H9 (cell line): ENCODE data around the gene KIAA0513. TPM values are rescaled to one million over a fixed set of nuclear protein-coding genes. Genes with fewer than 3 reads are reported as not detected.

Experiments
- DNase-seq: peaks from one replicate; pipeline ENCODE4 v3.0.0-alpha.2; 2017
- H2AFZ ChIP-seq: one replicate; pipeline ENCODE4 v1.6.1; 2013; ENCODE audit warnings: mild to moderate bottlenecking, low read length, control low read depth, moderate library complexity
- H2AK5ac ChIP-seq: 2 replicates; pipeline ENCODE4 v1.6.1; 2013; ENCODE audit warnings: low read length, control low read depth, mixed read lengths; ENCODE audit not compliant: insufficient read length
- H2BK120ac ChIP-seq: one replicate; pipeline ENCODE4 v1.6.1; 2013; ENCODE audit warnings: low read depth, mild to moderate bottlenecking, low read length, control low read depth, inconsistent platforms; ENCODE audit not compliant: poor library complexity, severe bottlenecking
- H2BK12ac ChIP-seq: 2 replicates; pipeline ENCODE4 v1.6.1; 2013; ENCODE audit warnings: low read length, control low read depth, mixed read lengths, low read depth; ENCODE audit not compliant: insufficient read length
- H2BK15ac ChIP-seq: 2 replicates; pipeline ENCODE4 v1.6.1; 2013; ENCODE audit warnings: low read depth, low read length, control low read depth
- H2BK20ac ChIP-seq: one replicate; pipeline ENCODE4 v1.6.1; 2013; ENCODE audit warnings: low read depth, mild to moderate bottlenecking, low read length, control low read depth, inconsistent platforms; ENCODE audit not compliant: poor library complexity, severe bottlenecking
- H2BK5ac ChIP-seq: 2 replicates; pipeline ENCODE4 v1.6.1; 2013; ENCODE audit warnings: low read length, control low read depth, mixed read lengths; ENCODE audit not compliant: insufficient read length
- H3K14ac ChIP-seq: 2 replicates; pipeline ENCODE4 v1.6.1; 2013; ENCODE audit warnings: low read length, control low read depth; ENCODE audit not compliant: insufficient read depth
- H3K18ac ChIP-seq: 2 replicates; pipeline ENCODE4 v1.6.1; 2013; ENCODE audit warnings: low read depth, mild to moderate bottlenecking, mixed read lengths, low read length, control low read depth; ENCODE audit not compliant: insufficient read length
- H3K23ac ChIP-seq: 2 replicates; pipeline ENCODE4 v1.6.1; 2013; ENCODE audit warnings: low read length, control low read depth, mixed read lengths, low read depth; ENCODE audit not compliant: insufficient read length
- H3K23me2 ChIP-seq: 2 replicates; pipeline ENCODE4 v1.6.1; 2013; ENCODE audit warnings: low read depth, mild to moderate bottlenecking, mixed read lengths, low read length, control low read depth; ENCODE audit not compliant: insufficient read length, poor library complexity, severe bottlenecking
- H3K27ac ChIP-seq: 2 replicates; pipeline ENCODE4 v1.5.1; 2013; ENCODE audit warnings: low read length, control low read depth, mixed read lengths, low read depth; ENCODE audit not compliant: insufficient read length
- H3K27me3 ChIP-seq: 2 replicates; pipeline ENCODE4 v1.6.1; 2013; ENCODE audit warnings: low read length, control low read depth, inconsistent platforms; ENCODE audit not compliant: insufficient read depth
- H3K4ac ChIP-seq: 2 replicates; pipeline ENCODE4 v1.6.1; 2013; ENCODE audit warnings: low read depth, mild to moderate bottlenecking, control low read depth, inconsistent platforms, low read length, moderate library complexity
- H3K4me1 ChIP-seq: 2 replicates; pipeline ENCODE4 v1.6.1; 2013; ENCODE audit warnings: low read length, control low read depth, inconsistent platforms; ENCODE audit not compliant: insufficient read depth
- H3K4me2 ChIP-seq: 2 replicates; pipeline ENCODE4 v1.6.1; 2013; ENCODE audit warnings: low read length, control low read depth, mixed read lengths; ENCODE audit not compliant: insufficient read length, insufficient read depth
- H3K56ac ChIP-seq: 2 replicates; pipeline ENCODE4 v1.6.1; 2013; ENCODE audit warnings: low read depth, mild to moderate bottlenecking, mixed read lengths, low read length, control low read depth; ENCODE audit not compliant: insufficient read length
- H3K79me1 ChIP-seq: 2 replicates; pipeline ENCODE4 v1.6.1; 2013; ENCODE audit warnings: low read depth, mild to moderate bottlenecking, moderate library complexity, low read length, control low read depth, inconsistent platforms; ENCODE audit not compliant: insufficient read depth, poor library complexity, severe bottlenecking
- H3K79me2 ChIP-seq: 2 replicates; pipeline ENCODE4 v1.6.1; 2013; ENCODE audit warnings: low read length, control low read depth, inconsistent platforms; ENCODE audit not compliant: insufficient read depth
- H3K9ac ChIP-seq: 2 replicates; pipeline ENCODE4 v1.6.1; 2013; ENCODE audit warnings: low read length, control low read depth, mixed read lengths; ENCODE audit not compliant: insufficient read length; ENCODE audit errors: extremely low read depth
- H3K9me3 ChIP-seq: one replicate; pipeline ENCODE4 v1.6.1; 2013; ENCODE audit warnings: low read depth, low read length, inconsistent platforms; ENCODE audit not compliant: control insufficient read depth
- H3T11ph ChIP-seq: one replicate; pipeline ENCODE4 v1.6.1; 2013; ENCODE audit warnings: mild to moderate bottlenecking, low read length, control low read depth, inconsistent platforms
- H4K20me1 ChIP-seq: one replicate; pipeline ENCODE4 v1.6.1; 2013; ENCODE audit not compliant: control insufficient read depth, insufficient read length, insufficient read depth
- H4K5ac ChIP-seq: 2 replicates; pipeline ENCODE4 v1.6.1; 2013; ENCODE audit warnings: low read depth, mild to moderate bottlenecking, mixed read lengths, low read length, control low read depth; ENCODE audit not compliant: insufficient read length
- H4K8ac ChIP-seq: replicated peaks from 2 replicates; pipeline ENCODE4 v1.6.1; 2013; ENCODE audit warnings: low read length, control low read depth, mixed read lengths, low read depth; ENCODE audit not compliant: insufficient read length
- H4K91ac ChIP-seq: 2 replicates; pipeline ENCODE4 v1.6.1; 2013; ENCODE audit warnings: low read depth, mild to moderate bottlenecking, moderate library complexity, mixed read lengths, low read length, control low read depth; ENCODE audit not compliant: insufficient read length
- H3K27ac Mint-ChIP-seq, 3 experiments: 2 replicates in 2 of 3; 3 replicates in 1 of 3; pipeline ENCODE4 v1.8.0; 2020 to 2021; ENCODE audit warnings: mixed read lengths in 3 of 3, mild to moderate bottlenecking in 1 of 3, moderate library complexity in 1 of 3
- H3K27me3 Mint-ChIP-seq: 2 replicates; pipeline ENCODE4 v1.8.0; 2021; ENCODE audit warnings: low read depth, mild to moderate bottlenecking, moderate library complexity, mixed read lengths
- H3K36me3 Mint-ChIP-seq, 3 experiments: 2 replicates in 2 of 3; 3 replicates in 1 of 3; pipeline ENCODE4 v1.8.0; 2020 to 2021; ENCODE audit warnings: low read depth in 3 of 3, mixed read lengths in 3 of 3; ENCODE audit not compliant: insufficient read depth in 1 of 3
- H3K4me1 Mint-ChIP-seq, 2 experiments: 2 replicates each; pipeline ENCODE4 v1.8.0; 2020; ENCODE audit warnings: mixed read lengths in 2 of 2
- H3K4me3 Mint-ChIP-seq, 2 experiments: 2 replicates in 1 of 2; 3 replicates in 1 of 2; pipeline ENCODE4 v1.8.0; 2020 to 2021; ENCODE audit warnings: mild to moderate bottlenecking in 2 of 2, mixed read lengths in 2 of 2, moderate library complexity in 1 of 2
- H3K9me3 Mint-ChIP-seq, 2 experiments: 2 replicates in 1 of 2; 3 replicates in 1 of 2; pipeline ENCODE4 v1.8.0; 2020; ENCODE audit warnings: mild to moderate bottlenecking in 2 of 2, mixed read lengths in 2 of 2, moderate library complexity in 1 of 2
- WGBS: extraction: QIAGEN DNeasy Blood & Tissue Kit; methylation state at CpG from one replicate; pipeline ENCODE4 v1.1.7; 2013; ENCODE audit warnings: missing lambda C conversion rate, low lambda C conversion rate, mixed read lengths; ENCODE audit not compliant: insufficient read length; ENCODE audit errors: extremely low coverage; 5-methylcytosine and 5-hydroxymethylcytosine counted together
- total RNA-seq: library from RNA; stranded (reverse); gene quantifications from 2 replicates; pipeline ENCODE4 v1.2.1, GENCODE V29; 2021
- TF ChIP-seq, protein P1 (sequence below): fragments of 200-600 bp; sonication (generic); conservative IDR thresholded peaks from 3 replicates; pipeline ENCODE4 v1.8.0; 2021; ENCODE audit warnings: antibody characterized with exemption, mild to moderate bottlenecking

The KIAA0513 gene
- total RNA-seq, 1 experiment from 2014 or later = 4.7 TPM

DNA sequence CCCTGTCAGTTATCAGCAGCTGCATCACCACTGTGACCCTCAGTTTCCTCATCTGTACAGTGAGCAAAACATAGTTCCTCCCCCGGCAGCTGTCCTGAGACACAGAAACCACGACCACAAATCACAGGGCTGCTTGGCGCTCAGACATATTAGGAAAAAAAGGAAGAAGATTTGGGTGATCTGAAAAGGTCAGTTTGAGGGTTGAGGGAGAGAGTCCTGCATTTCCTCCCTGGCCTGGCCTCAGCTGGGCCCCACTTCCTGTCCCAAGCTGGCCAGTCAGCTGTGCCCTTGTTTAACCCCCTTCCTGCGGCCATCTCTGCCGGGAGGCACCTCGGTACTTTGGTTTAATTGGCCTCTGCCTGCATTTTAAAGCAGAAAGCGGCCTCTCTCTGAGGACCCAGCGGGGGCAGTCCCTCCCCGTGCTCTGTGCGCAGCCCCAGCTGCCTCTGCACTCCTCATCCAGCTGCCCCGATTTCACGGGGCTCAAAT lies 108.7 kb downstream of the KIAA0513 start:
- Histone ChIP-seq H3K79me1 (no peaks in the 10 kb centered on the region), H3K27me3 (no peaks in the 10 kb centered on the region), H2BK5ac (no peak overlapping the region), H3K9ac (no peak overlapping the region), H3K23me2 (no peaks in the 10 kb centered on the region), H3K4me2 (no peak overlapping the region), H3K4ac (no peak overlapping the region), H4K20me1 (no peaks in the 10 kb centered on the region), H2BK15ac (no peak overlapping the region), H2AK5ac (no peak overlapping the region), H3K9me3 (no peaks in the 10 kb centered on the region), H2AFZ (no peak overlapping the region), H3K18ac (no peak overlapping the region), H2BK12ac (no peak overlapping the region), H4K5ac (no peak overlapping the region), H3K79me2 (no peaks in the 10 kb centered on the region), H2BK120ac (no peak overlapping the region), H3K23ac (no peak overlapping the region), H4K8ac (no peak overlapping the region), H3K56ac (no peak overlapping the region), H3K14ac (no peak overlapping the region), H3T11ph (no peak overlapping the region), H2BK20ac (no peak overlapping the region), H3K27ac (no peak overlapping the region), H3K4me1 (no peaks in the 10 kb centered on the region), H4K91ac (no peak overlapping the region)
- Mint-ChIP-seq H3K36me3 (no peaks in the 10 kb centered on the region), H3K27ac (peak overlapping the region in 1 of 3 experiments; percentile 53; a peak in 2 of 7 replicates), H3K4me1 (peaks cover 4 to 14% of the 10 kb centered on the region in 2 experiments), H3K9me3 (peaks cover 0 to 3% of the 10 kb centered on the region in 2 experiments; a peak in 2 of 5 replicates), H3K27me3 (peaks cover 20% of the 10 kb centered on the region), H3K4me3 (0 out of 5 replicates have a peak overlapping the region, but pooled peaks of 1 of the 2 experiments have one; percentile 1)
- TF ChIP-seq, protein P1, sequence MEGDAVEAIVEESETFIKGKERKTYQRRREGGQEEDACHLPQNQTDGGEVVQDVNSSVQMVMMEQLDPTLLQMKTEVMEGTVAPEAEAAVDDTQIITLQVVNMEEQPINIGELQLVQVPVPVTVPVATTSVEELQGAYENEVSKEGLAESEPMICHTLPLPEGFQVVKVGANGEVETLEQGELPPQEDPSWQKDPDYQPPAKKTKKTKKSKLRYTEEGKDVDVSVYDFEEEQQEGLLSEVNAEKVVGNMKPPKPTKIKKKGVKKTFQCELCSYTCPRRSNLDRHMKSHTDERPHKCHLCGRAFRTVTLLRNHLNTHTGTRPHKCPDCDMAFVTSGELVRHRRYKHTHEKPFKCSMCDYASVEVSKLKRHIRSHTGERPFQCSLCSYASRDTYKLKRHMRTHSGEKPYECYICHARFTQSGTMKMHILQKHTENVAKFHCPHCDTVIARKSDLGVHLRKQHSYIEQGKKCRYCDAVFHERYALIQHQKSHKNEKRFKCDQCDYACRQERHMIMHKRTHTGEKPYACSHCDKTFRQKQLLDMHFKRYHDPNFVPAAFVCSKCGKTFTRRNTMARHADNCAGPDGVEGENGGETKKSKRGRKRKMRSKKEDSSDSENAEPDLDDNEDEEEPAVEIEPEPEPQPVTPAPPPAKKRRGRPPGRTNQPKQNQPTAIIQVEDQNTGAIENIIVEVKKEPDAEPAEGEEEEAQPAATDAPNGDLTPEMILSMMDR = no peak
- no CpG with 5 or more reads among the region's 12 CpGs for WGBS
- DNase-seq = no peak
